Endothelial cell of umbilical vein (primary cell): ENCODE data around the gene NADSYN1.

Experiments used
- EZH2 ChIP-seq: IDR thresholded peaks from 2 replicates; pipeline ENCODE4 v1.6.1; 2012; ENCODE audit warnings: borderline replicate concordance, low read depth, mild to moderate bottlenecking, moderate library complexity, low read length, inconsistent platforms; ENCODE audit not compliant: severe bottlenecking
- FOS ChIP-seq: IDR thresholded peaks from 2 replicates; pipeline ENCODE4 v1.6.1; 2011; ENCODE audit warnings: mild to moderate bottlenecking, low read length, moderate library complexity, borderline replicate concordance; ENCODE audit not compliant: insufficient read depth
- GATA2 ChIP-seq: IDR thresholded peaks from 2 replicates; pipeline ENCODE4 v1.7.0; 2011; ENCODE audit warnings: low read depth, mild to moderate bottlenecking, moderate library complexity, mixed read lengths, low read length; ENCODE audit not compliant: insufficient read length, insufficient read depth
- MYC ChIP-seq: IDR thresholded peaks from one replicate; pipeline ENCODE4 v1.6.1; 2011; ENCODE audit warnings: mild to moderate bottlenecking, low read depth, low read length
- POLR2A ChIP-seq: IDR thresholded peaks from 2 replicates; pipeline ENCODE4 v1.6.1; 2012; ENCODE audit warnings: low read depth, mild to moderate bottlenecking, control low read depth, low read length
- POLR2AphosphoS5 ChIP-seq: IDR thresholded peaks from 2 replicates; pipeline ENCODE4 v1.6.1; 2012; ENCODE audit warnings: low read depth, mild to moderate bottlenecking, control low read depth, low read length, moderate library complexity; ENCODE audit not compliant: insufficient read depth
- TF ChIP-seq, protein P1 (sequence below), 2 donors: IDR thresholded peaks; 1 replicate in 1 of 2; 2 replicates in 1 of 2; pipeline ENCODE4 v1.5.1; 2011; ENCODE audit warnings: low read length in 2 of 2, mild to moderate bottlenecking in 2 of 2, moderate library complexity in 2 of 2, control low read depth in 1 of 2, inconsistent platforms in 1 of 2, low read depth in 1 of 2; ENCODE audit not compliant: insufficient read depth in 1 of 2; ENCODE audit errors: extremely low read depth in 1 of 2
- TF ChIP-seq, protein P2 (sequence below): IDR thresholded peaks from 2 replicates; pipeline ENCODE4 v1.6.1; 2011; ENCODE audit not compliant: insufficient read depth, insufficient read length

DNA sequence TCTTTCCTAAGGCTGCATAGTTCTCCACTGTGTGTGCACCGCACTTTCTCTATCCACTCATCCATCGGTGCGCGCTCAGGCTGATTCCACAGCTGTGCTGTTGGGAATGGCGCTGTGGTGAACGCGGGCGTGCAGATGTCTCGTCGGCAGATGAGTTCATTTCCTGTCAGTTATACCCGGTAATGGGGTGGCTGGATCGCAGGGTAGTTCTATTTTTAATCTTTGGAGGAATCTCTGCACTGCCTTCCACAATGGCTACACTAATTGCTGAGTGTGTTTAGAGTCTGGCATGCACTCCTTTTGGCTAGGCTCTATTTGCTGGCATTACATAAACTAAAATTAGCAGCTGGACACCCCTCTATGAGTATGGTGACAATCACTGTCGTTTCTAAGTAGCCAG, 46.1 kb downstream of the NADSYN1 start:
- TF ChIP-seq, protein P1, sequence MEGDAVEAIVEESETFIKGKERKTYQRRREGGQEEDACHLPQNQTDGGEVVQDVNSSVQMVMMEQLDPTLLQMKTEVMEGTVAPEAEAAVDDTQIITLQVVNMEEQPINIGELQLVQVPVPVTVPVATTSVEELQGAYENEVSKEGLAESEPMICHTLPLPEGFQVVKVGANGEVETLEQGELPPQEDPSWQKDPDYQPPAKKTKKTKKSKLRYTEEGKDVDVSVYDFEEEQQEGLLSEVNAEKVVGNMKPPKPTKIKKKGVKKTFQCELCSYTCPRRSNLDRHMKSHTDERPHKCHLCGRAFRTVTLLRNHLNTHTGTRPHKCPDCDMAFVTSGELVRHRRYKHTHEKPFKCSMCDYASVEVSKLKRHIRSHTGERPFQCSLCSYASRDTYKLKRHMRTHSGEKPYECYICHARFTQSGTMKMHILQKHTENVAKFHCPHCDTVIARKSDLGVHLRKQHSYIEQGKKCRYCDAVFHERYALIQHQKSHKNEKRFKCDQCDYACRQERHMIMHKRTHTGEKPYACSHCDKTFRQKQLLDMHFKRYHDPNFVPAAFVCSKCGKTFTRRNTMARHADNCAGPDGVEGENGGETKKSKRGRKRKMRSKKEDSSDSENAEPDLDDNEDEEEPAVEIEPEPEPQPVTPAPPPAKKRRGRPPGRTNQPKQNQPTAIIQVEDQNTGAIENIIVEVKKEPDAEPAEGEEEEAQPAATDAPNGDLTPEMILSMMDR (IDR thresholded peaks at IDR 0.05; ENCODE audit: extremely low read depth in 1 of 2, insufficient read depth in 1 of 2, low read depth in 1 of 2, low read length in 2 of 2) = no peak
- TF ChIP-seq POLR2AphosphoS5 (no peak), POLR2A (no peak), GATA2 (no peak), EZH2 (no peak), MYC (no peak), FOS (no peak)
- TF ChIP-seq, protein P2, sequence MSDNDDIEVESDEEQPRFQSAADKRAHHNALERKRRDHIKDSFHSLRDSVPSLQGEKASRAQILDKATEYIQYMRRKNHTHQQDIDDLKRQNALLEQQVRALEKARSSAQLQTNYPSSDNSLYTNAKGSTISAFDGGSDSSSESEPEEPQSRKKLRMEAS = no peak
